NCI-H2081 (cell line): ENCODE measurements around the gene LKAAEAR1.
"Not testable (repeated sequence)": the region's sequence is repeated elsewhere in the genome, so short reads cannot be mapped to it uniquely, and the experiment has no call there.

ENCODE experiments used
- DNase-seq, 2 experiments: peaks; one replicate each; lab custom pipeline; 2025; lab: John Stamatoyannopoulos, UW

Gene LKAAEAR1

DNA sequence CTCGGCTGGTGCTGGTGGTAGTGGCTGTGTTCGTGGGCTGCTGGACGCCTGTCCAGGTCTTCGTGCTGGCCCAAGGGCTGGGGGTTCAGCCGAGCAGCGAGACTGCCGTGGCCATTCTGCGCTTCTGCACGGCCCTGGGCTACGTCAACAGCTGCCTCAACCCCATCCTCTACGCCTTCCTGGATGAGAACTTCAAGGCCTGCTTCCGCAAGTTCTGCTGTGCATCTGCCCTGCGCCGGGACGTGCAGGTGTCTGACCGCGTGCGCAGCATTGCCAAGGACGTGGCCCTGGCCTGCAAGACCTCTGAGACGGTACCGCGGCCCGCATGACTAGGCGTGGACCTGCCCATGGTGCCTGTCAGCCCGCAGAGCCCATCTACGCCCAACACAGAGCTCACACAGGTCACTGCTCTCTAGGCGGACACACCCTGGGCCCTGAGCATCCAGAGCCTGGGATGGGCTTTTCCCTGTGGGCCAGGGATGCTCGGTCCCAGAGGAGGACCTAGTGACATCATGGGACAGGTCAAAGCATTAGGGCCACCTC, 14.3 kb upstream of the LKAAEAR1 start:
- DNase-seq: no peak

DNA sequence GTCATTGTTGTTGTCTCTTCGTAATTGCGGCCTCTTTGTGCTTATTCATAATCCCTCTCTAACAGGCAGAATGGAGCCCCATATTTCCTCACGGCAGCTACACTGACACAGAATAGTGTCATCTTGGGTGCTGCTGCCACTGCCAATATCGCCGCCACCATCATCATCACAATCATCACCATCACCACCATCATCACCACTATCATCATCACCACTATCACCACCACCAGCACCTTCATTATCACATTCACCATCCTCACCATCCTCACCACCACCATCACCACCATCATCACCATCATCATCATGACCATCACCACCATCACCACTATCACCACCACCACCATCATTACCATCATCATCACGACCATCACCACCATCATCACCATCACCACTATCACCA, 12.3 kb upstream of the LKAAEAR1 start:
- no peak for DNase-seq

DNA sequence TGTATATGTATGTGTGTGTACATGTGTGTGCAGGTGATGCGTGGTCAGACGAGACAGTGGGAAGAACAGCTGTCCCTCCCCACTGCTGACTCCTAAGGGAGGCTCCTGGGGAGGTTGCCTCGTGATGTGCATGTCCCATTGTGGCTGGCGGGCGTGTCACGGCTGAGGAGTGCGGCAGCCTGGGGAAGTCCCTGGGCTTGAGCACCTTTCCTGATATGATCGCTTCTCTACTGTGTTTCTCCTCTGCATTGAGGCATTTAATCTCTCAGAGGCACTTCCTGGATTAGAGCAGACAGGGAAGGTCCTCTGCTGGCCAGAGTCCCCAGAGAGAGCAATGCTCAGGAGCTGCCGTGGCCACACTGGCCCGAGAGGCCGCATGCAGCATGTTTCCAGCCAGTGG, 11.7 kb upstream of the LKAAEAR1 start:
- no peak for DNase-seq

DNA sequence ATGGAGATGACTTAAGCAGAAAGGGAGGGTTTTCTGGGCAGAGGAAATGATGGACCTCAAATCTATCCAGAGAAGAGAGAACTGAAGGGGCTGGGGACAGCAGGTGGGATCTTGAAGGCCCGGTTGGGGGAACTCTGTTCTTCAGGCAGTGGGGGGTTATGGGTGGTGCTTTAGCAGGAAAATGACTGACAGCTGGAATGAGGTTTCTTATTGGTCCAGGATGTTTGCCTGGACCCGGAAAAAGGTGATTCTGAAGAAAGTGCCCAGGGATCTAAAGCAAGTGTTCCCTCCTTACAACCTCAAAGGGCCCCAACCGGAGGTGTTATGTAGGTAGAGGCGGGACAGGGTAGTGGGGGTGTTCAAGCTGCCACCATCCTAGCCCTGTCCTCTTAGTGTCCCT, 11.3 kb upstream of the LKAAEAR1 start:
- DNase-seq: no peak

DNA sequence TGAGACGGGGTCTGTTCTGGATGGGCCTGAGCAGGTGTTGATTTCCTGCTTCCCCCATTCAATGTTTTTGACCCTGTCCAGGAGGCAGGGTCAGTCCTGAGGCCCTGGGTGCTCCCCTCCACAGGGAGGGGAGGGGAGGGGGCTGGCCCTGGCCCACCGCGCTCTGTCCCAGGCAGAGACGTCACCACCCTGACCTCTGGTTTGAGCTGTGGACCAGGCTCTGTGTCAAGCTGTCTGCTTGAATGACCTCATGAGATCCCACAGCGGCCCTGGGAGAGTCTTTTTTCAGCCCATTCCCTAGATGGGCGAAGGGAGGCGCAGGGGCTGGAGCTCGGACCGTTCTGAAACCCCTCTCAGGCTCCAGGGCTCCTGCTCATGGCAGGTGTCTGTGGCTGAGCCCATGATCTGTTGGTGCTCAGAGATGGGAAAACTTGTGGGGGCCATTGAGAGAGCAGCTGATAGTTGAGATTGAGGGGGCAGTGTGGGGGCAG, 8.9 kb upstream of the LKAAEAR1 start:
- no peak for DNase-seq

DNA sequence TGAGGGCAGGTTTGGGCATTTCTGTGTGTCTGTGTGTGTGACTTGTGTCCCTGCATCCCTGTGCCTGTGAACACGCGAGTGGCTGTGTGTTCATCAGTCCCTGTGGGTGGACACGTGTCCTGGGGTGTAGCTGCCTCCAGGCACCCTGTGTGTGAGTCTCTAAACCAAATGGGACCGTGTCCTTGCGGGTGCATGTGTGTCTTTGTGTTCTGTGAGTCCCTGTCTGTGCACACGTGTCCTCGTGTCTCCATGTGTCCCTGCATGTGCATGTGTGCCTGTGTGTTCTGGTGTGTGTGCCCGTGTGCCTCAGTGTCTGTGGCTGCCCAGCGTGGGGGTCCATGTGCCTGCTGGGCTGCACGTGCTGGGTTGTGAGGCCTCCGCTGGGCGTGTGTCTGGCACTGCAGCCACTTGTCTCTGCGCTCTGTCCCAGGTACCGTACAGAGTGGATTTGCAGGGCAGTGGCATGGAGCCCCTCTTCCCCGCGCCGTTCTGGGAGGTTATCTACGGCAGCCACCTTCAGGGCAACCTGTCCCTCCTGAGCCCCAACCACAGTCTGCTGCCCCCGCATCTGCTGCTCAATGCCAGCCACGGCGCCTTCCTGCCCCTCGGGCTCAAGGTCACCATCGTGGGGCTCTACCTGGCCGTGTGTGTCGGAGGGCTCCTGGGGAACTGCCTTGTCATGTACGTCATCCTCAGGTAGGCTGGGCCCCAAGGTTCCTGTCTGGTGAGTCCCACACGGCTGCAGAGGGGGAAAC, 8.2 kb upstream of the LKAAEAR1 start:
- DNase-seq: no peak

DNA sequence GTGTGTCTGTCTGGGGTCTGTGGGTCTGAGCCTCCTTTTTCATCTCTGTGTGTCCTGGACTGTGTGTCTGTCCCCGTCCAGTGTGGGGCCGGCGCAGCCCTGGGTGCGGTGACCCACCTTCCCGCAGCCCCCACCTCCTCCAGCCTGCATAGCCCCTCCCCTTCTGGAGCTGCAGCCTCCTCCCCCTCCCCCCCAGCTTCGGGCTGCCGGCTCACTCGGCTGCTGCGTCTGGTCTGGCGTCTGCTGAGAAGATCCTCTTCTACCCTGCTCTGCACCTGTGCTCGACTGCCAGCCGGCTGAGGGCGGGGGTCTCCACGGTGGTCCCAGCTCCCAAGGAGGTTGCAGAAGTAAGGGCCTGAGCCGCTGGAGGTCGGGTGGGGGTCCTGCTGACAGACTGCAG, 7.6 kb upstream of the LKAAEAR1 start:
- no peak for DNase-seq

DNA sequence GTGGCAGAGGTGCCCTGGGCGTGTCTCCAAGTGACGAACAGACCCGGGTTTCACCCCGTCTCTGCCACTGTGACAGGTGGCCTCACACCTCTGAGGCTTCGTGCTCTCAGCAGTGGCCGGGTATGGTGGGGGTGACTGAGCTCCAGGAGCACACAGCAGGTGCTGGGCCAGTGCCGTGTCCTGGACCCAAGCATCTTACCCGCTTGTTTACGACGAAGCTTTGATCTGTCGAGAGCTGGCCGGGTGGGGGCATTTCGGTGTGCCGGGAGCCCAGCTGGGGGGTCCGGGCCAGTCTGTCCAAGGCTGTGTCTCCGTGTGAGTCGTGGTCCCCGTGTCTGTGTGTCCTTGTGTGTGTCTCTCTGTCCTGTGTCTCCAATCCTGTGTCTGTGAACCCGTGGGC, 7.1 kb upstream of the LKAAEAR1 start:
- DNase-seq: no peak

DNA sequence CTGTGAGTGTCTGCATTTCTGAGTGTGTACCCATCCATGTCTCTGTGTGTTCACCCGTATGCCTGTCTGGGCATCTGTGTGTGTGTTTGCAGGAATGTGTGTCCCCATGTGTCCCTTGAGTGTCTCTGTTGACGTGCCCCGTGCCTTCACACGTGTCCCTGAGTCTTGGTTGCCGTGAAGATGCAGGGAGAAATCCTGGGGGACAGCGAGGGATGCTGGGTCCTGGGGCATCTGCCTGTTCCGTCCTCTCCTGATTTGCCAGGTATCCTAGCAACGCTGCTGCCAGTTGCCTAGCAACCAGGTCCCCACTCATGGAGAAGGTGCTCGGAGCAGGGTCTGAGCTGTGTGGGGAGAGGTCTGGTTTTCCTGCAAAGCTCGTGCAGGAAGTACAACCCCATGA, 6.0 kb upstream of the LKAAEAR1 start:
- no peak for DNase-seq

DNA sequence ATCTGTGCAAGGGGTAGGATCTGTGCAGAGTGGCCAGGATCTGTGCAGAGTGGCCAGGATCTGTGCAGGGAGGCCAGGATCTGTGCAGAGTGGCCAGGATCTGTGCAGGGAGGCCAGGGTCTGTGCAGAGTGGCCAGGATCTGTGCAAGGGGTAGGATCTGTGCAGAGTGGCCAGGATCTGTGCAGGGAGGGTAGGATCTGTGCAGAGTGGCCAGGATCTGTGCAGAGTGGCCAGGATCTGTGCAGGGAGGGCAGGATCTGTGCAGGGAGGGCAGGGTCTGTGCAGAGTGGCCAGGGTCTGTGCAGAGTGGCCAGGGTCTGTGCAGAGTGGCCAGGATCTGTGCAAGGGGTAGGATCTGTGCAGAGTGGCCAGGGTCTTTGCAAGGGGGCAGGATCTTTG, 4.4 kb upstream of the LKAAEAR1 start:
- not testable (repeated sequence) for DNase-seq

DNA sequence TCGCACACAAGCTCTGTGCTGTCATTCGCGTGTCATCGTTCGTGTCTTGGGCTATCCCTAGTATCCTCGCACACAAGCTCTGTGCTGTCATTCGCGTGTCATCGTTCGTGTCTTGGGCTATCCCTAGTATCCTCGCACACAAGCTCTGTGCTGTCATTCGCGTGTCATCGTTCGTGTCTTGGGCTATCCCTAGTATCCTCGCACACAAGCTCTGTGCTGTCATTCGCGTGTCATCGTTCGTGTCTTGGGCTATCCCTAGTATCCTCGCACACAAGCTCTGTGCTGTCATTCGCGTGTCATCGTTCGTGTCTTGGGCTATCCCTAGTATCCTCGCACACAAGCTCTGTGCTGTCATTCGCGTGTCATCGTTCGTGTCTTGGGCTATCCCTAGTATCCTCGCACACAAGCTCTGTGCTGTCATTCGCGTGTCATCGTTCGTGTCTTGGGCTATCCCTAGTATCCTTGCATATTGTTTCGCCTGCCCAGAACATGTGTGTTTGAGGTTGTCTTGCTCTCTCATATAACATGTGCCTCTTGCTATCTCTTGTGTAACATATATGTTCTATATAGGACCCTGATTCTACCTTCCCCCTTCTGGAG, 3.1 kb upstream of the LKAAEAR1 start:
- not testable (repeated sequence) for DNase-seq

DNA sequence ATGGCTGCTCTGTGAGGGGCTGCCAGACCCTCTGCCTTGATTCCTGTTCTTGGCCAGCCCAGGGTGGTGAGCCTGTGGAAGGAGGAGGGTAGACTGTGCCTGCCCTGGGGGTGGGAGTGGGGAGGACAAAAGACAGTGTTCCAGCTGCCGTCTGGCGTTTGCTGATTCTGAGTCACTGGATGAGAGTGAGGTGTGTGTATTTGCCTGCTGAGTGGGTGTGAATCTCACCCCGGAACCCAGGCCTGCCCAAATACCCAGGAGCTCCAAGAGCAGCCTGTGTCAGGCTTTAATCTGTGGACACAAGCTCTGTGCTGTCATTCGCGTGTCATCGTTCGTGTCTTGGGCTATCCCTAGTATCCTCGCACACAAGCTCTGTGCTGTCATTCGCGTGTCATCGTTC, 2.6 kb upstream of the LKAAEAR1 start:
- no peak for DNase-seq

DNA sequence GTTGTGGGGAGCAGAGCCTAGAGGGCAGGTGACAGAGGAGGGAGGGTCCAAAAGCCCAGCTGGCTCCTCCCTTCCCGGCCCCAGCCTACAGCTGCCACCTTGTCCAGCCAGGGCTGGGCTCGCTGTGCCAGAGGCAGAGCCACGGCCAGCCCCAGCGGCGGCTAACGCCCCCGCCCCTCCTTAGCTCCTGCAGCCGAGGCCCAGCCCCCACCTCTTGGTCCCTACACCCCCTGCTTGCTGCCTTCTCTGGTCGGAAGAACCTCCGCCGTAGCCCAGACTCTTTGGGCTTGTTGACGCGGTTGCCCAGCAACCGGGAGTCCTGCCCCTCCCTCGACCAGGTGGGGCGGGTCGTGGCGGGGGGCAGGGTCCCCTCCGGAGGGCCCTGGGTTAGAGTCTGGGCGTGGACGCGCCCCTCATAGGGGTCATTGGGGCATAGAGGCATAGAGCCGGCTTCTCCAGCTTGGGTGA, 521 bp upstream of the LKAAEAR1 start:
- DNase-seq: peak in 1 of 2 experiments; percentile 40

DNA sequence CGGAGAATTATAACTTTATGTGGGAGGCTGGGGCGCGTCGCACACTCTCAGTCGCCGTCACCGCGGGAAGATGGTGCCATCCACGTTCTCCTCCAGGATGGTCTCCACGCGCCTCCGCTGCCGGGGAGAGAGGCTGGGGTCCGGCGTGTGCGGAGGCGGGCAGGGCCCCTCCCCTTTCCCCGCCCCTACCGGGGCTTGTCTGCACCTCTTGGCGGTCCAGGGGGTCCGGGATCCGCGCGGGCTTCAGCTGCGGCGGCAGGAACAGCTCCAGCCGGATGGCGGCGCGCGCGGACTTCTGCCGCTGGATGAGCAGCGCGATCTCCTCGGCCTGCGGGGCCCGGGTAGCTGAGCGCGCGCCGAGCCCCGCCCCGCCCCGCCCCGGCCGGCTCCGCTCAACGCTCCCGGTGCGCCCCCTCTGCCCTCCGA, 807 bp downstream of the LKAAEAR1 start:
- DNase-seq: peak; percentile 81 to 88

DNA sequence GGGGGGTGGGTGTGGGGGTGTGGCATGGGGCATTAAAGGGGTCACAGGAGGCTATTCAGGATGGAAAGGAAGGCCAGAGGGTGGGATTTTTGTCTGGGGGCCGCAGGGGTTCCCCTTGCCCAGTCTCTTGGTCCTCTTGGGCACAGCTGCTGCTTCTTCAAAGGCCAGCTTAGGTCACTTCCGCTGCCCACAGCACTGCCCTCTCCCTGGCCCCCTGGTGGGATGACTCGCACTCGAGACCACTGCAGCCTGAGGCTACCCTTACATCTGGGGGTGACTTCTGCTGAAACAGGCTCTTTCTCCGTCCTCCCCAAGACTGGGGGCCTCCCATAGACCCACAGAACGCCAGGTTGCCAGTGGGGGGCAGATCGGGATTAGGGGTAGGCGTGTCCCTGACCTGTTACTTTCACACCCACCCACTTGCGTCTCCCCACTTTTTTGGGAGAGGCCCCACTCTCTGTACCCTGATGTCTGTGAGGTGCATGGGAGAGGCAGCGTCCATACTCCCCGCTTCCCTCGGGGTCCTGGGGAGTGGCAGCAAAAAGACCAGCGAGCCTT, 1.3 kb downstream of the LKAAEAR1 start:
- no peak for DNase-seq

DNA sequence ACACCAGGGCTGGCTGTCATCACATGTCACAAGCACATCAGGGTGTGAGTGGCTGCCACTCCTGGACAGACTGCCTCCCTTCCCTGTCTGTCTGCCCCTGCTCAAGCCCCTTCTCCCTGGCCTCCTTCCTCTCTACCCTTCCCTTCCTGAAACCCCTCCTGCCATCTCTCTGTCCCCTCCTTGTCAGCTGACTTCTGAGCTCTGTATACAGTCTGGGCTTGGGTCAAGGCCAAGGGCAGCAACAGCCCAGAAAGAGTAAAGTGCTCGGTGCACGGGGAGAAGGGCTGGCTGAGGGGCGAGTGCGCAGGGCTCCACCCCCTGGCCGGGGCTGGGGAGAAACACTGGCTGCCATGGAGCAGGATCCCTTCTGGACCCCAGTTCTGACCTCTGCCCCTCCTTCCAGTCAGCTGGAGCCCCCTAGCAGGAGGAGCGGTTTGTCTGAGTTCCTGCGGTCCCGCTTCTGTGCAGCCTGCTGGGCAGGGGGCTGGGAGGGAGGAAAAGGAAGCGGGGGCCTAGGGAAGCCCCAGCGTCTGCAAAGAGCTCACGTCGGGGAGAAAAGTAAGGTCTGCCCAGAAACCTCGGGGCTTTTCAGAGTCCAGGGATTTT, 2.0 kb downstream of the LKAAEAR1 start:
- no peak for DNase-seq

DNA sequence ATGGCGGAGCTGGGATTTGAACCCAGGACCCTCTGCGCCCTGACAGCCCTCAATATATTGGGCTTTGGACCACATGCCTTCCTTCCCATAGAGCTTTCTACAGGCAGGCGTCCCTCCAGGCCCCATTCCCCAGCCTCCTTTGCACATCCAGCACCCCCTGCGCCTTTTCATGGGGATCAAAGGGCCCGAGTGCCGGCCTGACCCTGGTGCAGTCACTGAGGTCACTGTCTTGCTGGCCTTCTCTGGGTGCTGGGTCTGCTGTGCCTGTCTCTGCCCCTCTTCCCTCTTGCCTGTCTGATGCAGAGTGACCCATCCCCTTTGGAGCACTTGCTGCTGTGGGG, 2.6 kb downstream of the LKAAEAR1 start:
- no peak for DNase-seq

DNA sequence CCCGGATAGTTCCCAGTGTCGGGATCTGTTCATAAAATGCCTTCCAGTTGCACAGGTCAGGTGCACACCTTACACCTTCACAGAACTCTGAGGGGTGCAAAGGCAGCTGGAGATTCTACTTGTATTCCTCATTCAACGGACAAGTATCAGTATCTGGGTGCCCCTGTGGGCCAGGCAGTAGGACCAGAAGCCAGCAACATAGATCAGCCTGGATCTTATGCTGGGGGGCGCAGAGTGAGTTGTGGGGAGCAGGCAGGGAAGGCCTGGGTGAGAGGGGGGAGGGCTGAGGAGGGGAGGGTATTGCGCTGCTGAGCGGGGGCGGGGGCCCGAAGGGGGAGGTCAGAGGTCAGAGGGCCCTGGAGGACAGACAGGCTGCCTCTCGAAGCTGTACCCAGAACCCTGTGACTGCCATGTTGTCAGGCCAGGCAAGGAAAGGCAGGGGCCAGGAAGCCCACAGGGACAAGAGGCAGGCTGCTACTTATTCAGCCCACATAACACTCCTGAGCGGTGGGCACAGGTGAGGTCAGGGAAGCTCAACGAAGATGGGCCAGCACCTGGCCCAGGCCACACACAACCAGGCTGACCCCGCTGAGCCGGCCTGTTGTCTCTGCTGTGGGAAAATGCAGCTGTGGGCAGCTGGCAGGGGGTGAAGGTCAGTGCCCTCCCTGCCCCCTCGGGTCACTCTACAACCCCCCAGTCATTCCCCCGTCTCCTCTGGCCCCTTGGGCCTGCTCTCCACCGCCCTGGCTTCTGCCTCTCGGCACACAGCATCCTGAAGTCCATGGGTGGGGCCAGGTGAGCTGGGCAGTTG, 3.2 kb downstream of the LKAAEAR1 start:
- no peak for DNase-seq

DNA sequence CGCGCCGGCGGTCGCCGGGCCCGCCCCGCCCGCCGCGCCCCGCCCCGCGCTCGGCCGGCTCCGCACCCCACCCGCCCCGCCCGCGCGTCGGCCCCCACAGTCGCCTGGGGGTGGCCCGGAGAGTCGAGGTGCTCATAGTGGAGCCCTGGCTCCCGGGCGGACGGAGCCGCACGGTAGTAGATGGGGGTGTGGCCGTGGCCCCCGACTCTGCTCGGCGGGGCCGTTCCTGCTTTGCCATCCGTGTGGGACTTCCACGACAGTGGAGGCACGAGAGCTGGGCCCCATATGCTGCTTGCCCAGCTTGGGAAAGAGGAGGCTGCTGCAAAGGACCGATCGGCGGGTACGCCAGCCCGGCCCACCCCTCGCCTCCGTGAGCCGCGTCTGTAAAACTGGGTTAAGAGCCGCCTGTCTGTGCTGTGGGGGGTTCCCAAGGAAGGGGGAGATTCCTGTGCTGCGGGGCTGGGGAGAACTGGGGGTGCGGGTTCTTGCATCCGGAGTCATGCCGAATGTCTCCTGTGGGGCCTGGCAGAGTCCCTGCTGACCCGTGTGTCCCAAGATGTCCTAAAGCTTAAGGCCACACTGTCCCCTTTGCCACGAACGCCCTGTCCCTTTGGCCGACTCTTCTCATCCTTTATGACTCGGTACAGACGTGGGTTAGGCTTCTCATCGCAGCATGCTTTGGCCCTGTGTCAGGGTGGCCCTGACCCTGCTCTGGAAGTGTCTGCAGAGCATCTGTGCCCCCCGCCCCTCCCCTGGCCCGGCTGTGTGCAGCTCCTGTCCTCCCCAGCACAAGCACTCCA, 4.0 kb downstream of the LKAAEAR1 start, which contains the start of gene OPRL1:
Gene OPRL1, plus strand, starts transcription at position 70 of the 800 bp plus-strand sequence. CDS start 12,639 bp downstream, outside the sequence.
- no peak for DNase-seq

DNA sequence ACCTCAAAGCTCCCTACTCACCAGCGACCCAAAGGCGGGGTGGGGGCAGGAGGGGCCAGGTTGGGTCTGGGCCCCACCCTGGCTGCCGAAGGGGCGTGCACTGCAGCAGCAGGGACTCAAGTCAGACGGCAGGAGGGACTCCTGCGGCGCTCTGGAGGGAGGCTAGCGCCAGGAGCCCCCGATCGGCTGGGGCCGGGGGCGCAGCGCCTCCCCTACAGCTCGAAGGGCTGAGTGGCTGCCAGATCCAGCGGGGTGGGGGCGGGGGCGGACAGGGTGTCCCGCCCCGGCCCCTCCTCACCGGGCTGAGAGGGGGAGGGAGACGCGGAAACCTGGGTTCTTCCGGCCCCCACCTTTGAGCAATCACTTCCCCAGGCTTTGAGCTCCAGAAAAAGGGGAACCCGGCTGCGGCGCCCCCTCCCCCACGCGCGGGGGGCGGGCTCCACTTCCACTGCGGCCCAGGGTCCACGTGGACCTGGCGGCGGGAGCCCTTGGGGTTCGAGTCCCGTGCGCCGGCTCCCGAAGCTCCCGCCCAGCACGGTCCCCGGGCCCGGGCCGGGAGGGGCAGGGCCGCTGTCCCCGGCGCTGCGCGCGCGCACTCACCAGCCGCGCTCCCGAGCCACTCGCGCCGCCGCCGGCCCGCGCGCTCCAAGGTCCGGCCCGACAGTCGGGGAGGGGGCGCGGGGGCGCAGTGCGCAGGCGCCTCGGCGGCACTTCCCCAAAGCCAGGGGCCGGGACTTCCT, 4.8 kb downstream of the LKAAEAR1 start, which contains the start of gene RGS19:
Gene RGS19, minus strand, starts transcription at position 246 of the 740 bp plus-strand sequence. CDS start 2,632 bp downstream, outside the sequence.
- peak; percentile 72 for DNase-seq
